Fibroblast of peridontal ligament (primary cell): ENCODE results near the gene MEAK7.

Experiments used
- DNase-seq: peaks from one replicate; pipeline ENCODE4 v3.0.0-alpha.2; 2010; ENCODE audit errors: extremely low read depth

The MEAK7 gene

GRCh38 chr16:84489131-84489530 is 15.3 kb downstream of the MEAK7 start:
- DNase-seq, result no peak

GRCh38 chr16:84487358-84487757 is 17.1 kb downstream of the MEAK7 start:
- DNase-seq, result no peak

GRCh38 chr16:84486551-84487235 is 17.8 kb downstream of the MEAK7 start:
- no peak for DNase-seq

GRCh38 chr16:84486126-84486525 is 18.3 kb downstream of the MEAK7 start:
- DNase-seq, result no peak

GRCh38 chr16:84485255-84486010 is 19.0 kb downstream of the MEAK7 start:
- no peak for DNase-seq

GRCh38 chr16:84484579-84485254 is 19.7 kb downstream of the MEAK7 start:
- DNase-seq, result peak; percentile 72

- no peak for DNase-seq
Observed at GRCh38 chr16:84483882-84484565, 20.4 kb downstream of the MEAK7 start.

GRCh38 chr16:84482951-84483881 is 21.2 kb downstream of the MEAK7 start:
- DNase-seq, result no peak

GRCh38 chr16:84482001-84482891 is 22.2 kb downstream of the MEAK7 start:
- DNase-seq, result no peak

GRCh38 chr16:84481051-84481735 is 23.3 kb downstream of the MEAK7 start:
- no peak for DNase-seq

- no peak for DNase-seq
Observed at GRCh38 chr16:84479716-84480450, 24.6 kb downstream of the MEAK7 start.

GRCh38 chr16:84478172-84478947 is 26.1 kb downstream of the MEAK7 start:
- peak; percentile 67 for DNase-seq

- DNase-seq, result no peak
Observed at GRCh38 chr16:84477661-84478060, 26.8 kb downstream of the MEAK7 start.

GRCh38 chr16:84476401-84476800 is 28.1 kb downstream of the MEAK7 start:
- no peak for DNase-seq

- DNase-seq, result no peak
Observed at GRCh38 chr16:84475643-84476240, 28.7 kb downstream of the MEAK7 start.

GRCh38 chr16:84471966-84472365 is 32.5 kb downstream of the MEAK7 start:
- DNase-seq, result no peak

- DNase-seq, result no peak
Observed at GRCh38 chr16:84471316-84471715, 33.1 kb downstream of the MEAK7 start.

GRCh38 chr16:84467709-84468108 is 36.8 kb downstream of the MEAK7 start:
- DNase-seq, result no peak
